Measurements from ENCODE around the gene TAF5. TPM values are rescaled to one million over a fixed set of nuclear protein-coding genes. Genes with fewer than 3 reads are reported as not detected.
"Not testable (repeated sequence)": the region's sequence is repeated elsewhere in the genome, so short reads cannot be mapped to it uniquely, and the experiment has no call there.

The TAF5 gene
- total and polyA plus RNA-seq, 7 donors, result 2.9 to 5.2 (median 3.8) TPM

DNA sequence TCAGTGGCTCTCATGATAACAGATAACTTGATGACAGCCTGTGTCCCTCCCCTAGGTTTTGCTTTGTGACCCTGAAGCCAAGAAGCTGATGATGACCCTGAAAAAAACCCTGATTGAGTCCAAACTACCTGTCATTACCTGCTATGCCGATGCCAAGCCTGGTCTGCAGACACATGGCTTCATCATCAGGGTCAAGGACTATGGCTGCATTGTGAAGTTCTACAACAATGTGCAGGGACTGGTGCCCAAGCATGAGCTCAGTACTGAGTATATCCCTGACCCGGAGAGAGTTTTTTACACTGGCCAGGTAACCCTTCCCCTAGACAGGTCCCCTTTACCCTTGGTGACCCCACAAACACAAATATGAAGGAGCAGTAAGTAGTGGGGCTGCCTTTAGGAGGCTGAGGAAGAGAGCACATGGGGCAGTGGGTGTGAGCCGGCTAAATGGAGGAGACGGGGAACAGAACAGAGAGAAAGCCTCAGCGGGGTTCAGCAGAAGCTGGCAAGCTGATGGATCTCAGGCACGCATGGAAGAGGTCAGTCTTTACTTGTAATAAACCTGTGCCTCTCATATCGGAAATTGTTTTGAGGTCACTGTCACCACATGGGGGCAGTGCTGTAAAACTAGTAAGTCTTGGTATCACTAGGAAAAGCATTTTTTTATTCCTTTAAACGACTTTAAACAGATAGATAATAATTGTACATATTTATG is 48.8 kb downstream of the TAF5 start:
- no peak overlapping the region for H3K27ac ChIP-seq
- no peaks in the 10 kb centered on the region for H3K9me3 ChIP-seq
- no peak overlapping the region for H3K4me3 ChIP-seq
- 51 to 59% (median 52%) methylated on average over 8 of the region's 8 CpGs for WGBS, 3 donors
- H3K36me3 ChIP-seq (ENCODE audit: insufficient read depth in 1 of 2, low read depth in 1 of 2), result peaks cover 40 to 99% of the 10 kb centered on the region in 2 donors
- H3K4me1 ChIP-seq, result no peaks in the 10 kb centered on the region
- DNase-seq (peak in 1 of 2 donors; percentile 46), ATAC-seq (peak in 3 of 4 donors; percentile 46 to 69 (median 53))
- intact Hi-C loops (cut with DNase I), result loop anchor here (1.0 to 10.0 kb wide), 5 partner anchors 66 to 268 kb away; no protein-coding TSS in a partner anchor
- TF ChIP-seq CTCF (IDR thresholded peaks at IDR 0.05), result peak; percentile 75
- H3K27me3 ChIP-seq (ENCODE audit: insufficient read depth in 3 of 3, low read length in 2 of 3), result no peaks in the 10 kb centered on the region

DNA sequence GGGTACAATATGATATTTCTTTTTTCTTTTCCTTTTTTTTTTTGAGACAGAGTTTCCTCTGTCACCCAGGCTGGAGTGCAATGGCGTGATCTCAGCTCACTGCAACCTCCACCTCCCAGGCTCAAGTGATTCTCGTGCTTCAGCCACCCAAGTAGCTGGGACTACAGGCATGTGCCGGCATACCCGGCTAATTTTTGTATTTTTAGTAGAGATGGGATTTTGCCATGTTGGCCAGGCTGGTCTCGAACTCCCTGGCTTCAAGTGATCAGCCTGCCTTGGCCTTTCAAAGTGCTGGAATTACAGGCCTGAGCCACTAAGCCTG is 49.3 kb downstream of the TAF5 start:
- intact Hi-C loops (cut with DNase I), result loop anchor here (2.0 to 10.0 kb wide), 4 partner anchors 65 to 268 kb away; no protein-coding TSS in a partner anchor
- ATAC-seq; H3K4me3 ChIP-seq; H3K27me3 ChIP-seq (ENCODE audit: insufficient read depth in 3 of 3, low read length in 2 of 3); H3K9me3 ChIP-seq; H3K27ac ChIP-seq; DNase-seq; H3K4me1 ChIP-seq: not testable (repeated sequence)
- H3K36me3 ChIP-seq (ENCODE audit: insufficient read depth in 1 of 2, low read depth in 1 of 2), result peaks cover 38 to 98% of the 10 kb centered on the region in 2 donors
- 89 to 94% (median 92%) methylated on average over 5 of the region's 5 CpGs for WGBS, 3 donors
- peak; percentile 2 for TF ChIP-seq CTCF (IDR thresholded peaks at IDR 0.05)

GRCh38 chr10:103417601-103418000 is 49.8 kb downstream of the TAF5 start:
- peaks cover 38 to 98% of the 10 kb centered on the region in 2 donors for H3K36me3 ChIP-seq (ENCODE audit: insufficient read depth in 1 of 2, low read depth in 1 of 2)
- H3K4me3 ChIP-seq, result no peak overlapping the region
- no peak for TF ChIP-seq CTCF (IDR thresholded peaks at IDR 0.05)
- no peak for DNase-seq
- intact Hi-C loops (cut with DNase I), result loop anchor here (2.0 to 10.0 kb wide), 4 partner anchors 65 to 267 kb away; no protein-coding TSS in a partner anchor
- H3K27ac ChIP-seq, result no peak overlapping the region
- no peaks in the 10 kb centered on the region for H3K9me3 ChIP-seq
- ATAC-seq, result no peak
- no peaks in the 10 kb centered on the region for H3K4me1 ChIP-seq
- no peaks in the 10 kb centered on the region for H3K27me3 ChIP-seq (ENCODE audit: insufficient read depth in 3 of 3, low read length in 2 of 3)
- 74 to 86% (median 76%) methylated on average over 5 of the region's 5 CpGs for WGBS, 3 donors

DNA sequence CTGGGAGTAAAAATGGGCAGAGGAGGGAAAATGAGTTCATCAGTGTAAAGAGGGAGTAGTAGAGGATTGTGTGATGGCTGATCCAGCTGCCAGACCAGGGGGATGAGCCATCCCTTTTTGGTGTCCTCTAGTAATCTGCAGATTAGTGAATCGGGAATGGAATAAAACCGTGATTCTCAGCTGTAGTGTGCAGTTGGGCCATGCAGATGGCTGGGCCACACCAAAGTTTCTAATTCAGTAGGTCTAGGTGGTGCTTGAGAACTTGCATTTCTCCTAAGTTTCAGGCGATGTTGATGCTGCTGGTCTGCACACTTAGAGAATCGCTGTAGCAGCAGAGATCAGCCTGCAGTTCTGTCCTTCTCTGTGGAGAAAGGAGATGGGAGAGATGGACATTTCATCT is 51.3 kb downstream of the TAF5 start:
- ATAC-seq (no peak), DNase-seq (no peak)
- TF ChIP-seq CTCF (IDR thresholded peaks at IDR 0.05), result no peak
- Histone ChIP-seq H3K9me3 (no peaks in the 10 kb centered on the region), H3K27me3 (ENCODE audit: insufficient read depth in 3 of 3, low read length in 2 of 3) (no peaks in the 10 kb centered on the region), H3K4me1 (no peaks in the 10 kb centered on the region), H3K27ac (no peak overlapping the region), H3K4me3 (no peak overlapping the region), H3K36me3 (ENCODE audit: insufficient read depth in 1 of 2, low read depth in 1 of 2) (peaks cover 36 to 98% of the 10 kb centered on the region in 2 donors)
- intact Hi-C loops (cut with DNase I), result loop anchor here (5.0 to 10.0 kb wide), 3 partner anchors 63 to 266 kb away; no protein-coding TSS in a partner anchor
- WGBS, 3 donors, result 92 to 97% (median 94%) methylated on average over 4 of the region's 4 CpGs
